Epithelial cell of esophagus (primary cell): Measurements from ENCODE around the gene PCBD2.

ENCODE experiments used
- DNase-seq: peaks from one replicate; pipeline ENCODE4 v3.0.0; 2010; ENCODE audit warnings: low read depth
- H3K4me3 ChIP-seq: 2 replicates; pipeline ENCODE4 v1.5.1; 2011; ENCODE audit warnings: mild to moderate bottlenecking, low read length, control low read depth
- TF ChIP-seq, protein P1 (sequence below): IDR thresholded peaks from 2 replicates; pipeline ENCODE4 v1.5.1; 2011; ENCODE audit warnings: low read depth, mild to moderate bottlenecking, low read length, control low read depth, inconsistent platforms; ENCODE audit not compliant: insufficient read depth; ENCODE audit errors: missing control alignments

The PCBD2 gene

DNA sequence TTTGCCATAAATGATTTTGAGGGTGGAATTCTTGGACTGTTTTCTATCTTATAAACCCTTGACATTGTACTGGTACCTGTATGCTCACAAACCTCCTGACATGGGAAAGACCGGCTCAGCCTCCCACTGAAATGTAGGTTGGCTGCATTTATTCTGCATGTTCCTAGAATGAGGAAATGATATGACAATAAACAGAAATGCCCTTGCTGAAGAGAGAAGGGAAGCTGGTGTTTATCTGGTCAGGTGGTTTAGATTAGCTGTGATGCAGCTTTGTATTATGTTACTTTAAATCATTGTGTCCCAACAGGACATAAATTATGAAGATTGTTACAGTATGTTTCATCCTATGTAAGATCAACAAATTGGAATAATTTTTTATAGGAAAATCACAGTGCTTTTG is 39.7 kb downstream of the PCBD2 start:
- no peak for DNase-seq
- H3K4me3 ChIP-seq = no peak overlapping the region
- TF ChIP-seq, protein P1, sequence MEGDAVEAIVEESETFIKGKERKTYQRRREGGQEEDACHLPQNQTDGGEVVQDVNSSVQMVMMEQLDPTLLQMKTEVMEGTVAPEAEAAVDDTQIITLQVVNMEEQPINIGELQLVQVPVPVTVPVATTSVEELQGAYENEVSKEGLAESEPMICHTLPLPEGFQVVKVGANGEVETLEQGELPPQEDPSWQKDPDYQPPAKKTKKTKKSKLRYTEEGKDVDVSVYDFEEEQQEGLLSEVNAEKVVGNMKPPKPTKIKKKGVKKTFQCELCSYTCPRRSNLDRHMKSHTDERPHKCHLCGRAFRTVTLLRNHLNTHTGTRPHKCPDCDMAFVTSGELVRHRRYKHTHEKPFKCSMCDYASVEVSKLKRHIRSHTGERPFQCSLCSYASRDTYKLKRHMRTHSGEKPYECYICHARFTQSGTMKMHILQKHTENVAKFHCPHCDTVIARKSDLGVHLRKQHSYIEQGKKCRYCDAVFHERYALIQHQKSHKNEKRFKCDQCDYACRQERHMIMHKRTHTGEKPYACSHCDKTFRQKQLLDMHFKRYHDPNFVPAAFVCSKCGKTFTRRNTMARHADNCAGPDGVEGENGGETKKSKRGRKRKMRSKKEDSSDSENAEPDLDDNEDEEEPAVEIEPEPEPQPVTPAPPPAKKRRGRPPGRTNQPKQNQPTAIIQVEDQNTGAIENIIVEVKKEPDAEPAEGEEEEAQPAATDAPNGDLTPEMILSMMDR = no peak

DNA sequence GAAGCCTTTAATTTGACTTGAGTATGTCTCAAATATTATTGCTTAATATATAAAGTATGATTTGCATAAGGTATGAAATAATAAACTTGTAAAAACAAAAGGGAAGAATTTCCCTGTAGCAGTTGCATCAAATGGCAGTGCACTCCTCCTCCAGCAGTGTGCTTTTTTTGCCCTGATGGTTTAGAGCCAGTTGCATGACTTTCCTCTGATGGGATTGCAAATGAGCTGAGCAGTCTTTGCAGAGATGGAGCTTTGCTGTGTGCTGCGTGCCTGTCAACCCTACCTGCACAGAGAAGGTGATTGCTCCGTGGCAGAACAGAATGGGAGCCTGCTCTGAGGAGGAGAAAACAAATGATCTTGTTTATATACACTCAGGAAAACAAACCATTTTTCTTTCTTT is 40.1 kb downstream of the PCBD2 start:
- TF ChIP-seq, protein P1 = no peak
- no peak overlapping the region for H3K4me3 ChIP-seq
- DNase-seq = no peak

DNA sequence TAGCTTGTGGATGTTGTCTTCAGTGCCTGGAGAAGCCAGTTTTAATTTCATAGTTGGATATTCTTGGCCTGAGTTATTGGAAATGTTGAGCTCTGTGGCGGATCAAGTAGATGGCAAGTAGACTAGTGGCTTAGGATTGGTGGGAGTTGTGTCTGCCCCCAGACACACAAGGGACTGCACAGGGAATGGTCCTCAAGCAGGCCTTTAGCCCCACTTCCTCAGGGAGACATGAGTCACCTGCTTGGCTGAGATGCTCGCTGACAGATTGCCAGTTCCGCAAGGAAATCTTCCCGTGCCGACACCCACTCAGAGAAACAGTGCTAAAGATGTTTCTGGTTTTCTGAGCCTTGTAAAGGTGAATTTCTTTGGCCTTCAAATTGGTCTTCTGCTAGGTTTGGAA is 44.0 kb downstream of the PCBD2 start:
- no peak overlapping the region for H3K4me3 ChIP-seq
- TF ChIP-seq, protein P1 = no peak
- DNase-seq = peak; percentile 41

DNA sequence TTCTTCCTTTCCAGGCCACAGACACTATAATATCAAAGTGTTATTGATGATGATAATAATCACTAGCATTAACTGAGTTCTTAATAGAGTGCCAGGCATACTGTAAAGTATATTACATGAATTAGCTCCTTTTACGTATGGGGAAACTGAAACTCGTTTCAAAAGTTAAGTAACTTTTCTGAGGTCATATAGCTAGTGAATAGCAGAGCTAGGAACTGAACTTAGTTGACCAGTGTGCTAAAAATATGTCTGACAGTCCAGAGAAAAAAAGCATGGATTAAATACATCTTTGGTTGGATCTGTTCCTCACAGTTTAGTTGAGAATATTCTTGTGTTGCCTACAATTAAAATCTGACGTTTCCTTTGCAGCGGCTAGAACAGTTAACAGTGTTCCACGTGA is 44.4 kb downstream of the PCBD2 start:
- TF ChIP-seq, protein P1 = no peak

DNA sequence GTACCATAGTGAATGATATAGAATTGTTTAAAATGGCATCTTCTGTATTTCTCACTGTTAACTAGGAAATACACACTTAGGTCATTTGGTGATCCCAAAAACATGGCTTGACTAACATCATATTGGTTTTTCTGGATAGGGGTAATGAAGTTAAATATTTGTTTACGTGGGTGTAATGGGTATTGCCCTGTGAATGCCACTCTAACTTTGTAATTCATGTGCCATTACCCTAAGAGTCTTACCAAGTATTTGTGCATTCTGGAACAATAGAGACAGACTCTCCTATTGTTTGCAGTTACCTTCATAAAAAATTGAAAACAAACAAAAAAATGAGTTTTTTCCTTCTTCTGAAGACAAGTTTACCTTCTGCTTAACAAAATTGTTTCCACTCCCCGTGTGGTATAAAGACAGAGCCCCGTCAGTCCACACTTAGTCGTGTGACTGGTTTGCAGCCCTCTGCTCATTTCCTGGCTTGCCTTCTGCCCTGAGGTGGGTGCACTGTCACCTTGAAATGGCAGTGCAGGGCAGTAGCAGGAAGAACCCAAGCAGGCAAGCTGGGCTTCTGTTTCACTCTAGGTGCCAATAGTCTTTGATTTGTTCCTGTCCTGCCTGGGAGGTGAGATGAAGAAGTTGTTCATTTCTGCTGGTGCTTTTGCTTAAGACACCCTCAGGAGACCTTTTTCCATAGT is 53.1 kb downstream of the PCBD2 start:
- DNase-seq = no peak
- H3K4me3 ChIP-seq = no peak overlapping the region
- TF ChIP-seq, protein P1 = no peak

More for the DNA sequence above, 44.4 kb downstream of the PCBD2 start:
- H3K4me3 ChIP-seq = no peak overlapping the region
- DNase-seq = no peak

DNA sequence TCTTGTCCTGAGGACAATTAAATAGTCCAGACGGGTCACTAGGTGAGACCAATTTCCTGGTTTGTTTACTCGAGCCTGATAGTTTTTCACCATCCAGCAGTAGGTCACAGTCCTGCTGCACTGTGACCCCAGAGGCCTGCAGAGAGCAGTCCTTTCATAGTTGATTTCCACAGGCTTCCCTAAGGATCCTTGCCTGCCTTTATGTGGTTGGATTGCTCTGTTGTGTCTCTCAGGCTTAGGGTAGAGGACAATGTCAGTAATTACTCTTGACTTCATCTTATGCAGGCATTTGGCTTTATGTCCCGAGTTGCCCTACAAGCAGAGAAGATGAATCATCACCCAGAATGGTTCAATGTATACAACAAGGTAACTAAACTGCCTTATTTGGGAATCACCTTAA is 53.8 kb downstream of the PCBD2 start:
- no peak overlapping the region for H3K4me3 ChIP-seq
- TF ChIP-seq, protein P1 = no peak
- DNase-seq = peak; percentile 50

DNA sequence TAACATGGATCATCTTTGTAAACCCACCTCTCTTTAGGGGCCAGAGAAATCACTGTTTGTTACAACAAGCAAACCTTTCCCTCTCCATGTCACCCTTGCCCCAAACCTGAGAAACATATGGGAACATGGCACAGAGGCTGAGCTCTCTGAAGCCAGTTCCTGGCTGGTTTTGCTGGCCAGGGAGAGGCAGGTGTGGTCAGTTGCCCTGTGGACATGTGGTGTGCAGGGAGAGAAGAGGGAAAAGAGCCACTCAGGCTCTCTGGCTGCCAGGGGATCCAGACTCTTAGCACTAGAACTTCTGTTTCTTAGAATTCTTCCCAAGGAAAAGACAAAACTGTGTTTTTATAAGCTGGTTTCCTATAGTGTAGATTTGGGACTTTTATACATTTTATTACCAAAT is 58.2 kb downstream of the PCBD2 start:
- TF ChIP-seq, protein P1 = no peak
- no peak for DNase-seq
- no peak overlapping the region for H3K4me3 ChIP-seq
